MCF 10A (cell line): ENCODE data around the gene SCN4A. TPM values are rescaled to one million over a fixed set of nuclear protein-coding genes. Genes with fewer than 3 reads are reported as not detected.

Experiments used
- BruUV-seq: library from RNA; stranded (reverse); fragments of 400-500 nt; replicated peaks from 2 replicates; lab custom pipeline; 2021; lab: Mats Ljungman, UMichigan
- CTCF ChIA-PET: fragments of 300-600 bp; sonication (Branson Sonifier 250); formaldehyde crosslinking; extraction: SDS; loops from one replicate; lab custom pipeline; 2021; ENCODE audit warnings: antibody characterized with exemption, inconsistent platforms; lab: Yijun Ruan, JAX
- POLR2A ChIA-PET: fragments of 300-600, 350-650 bp; sonication (Branson Sonifier 250); formaldehyde crosslinking; extraction: SDS; loops from one replicate; lab custom pipeline; 2020; ENCODE audit warnings: antibody characterized with exemption, inconsistent platforms; lab: Yijun Ruan, JAX
- DNase-seq: peaks from one replicate; pipeline ENCODE4 v3.0.0-alpha.2; 2018; ENCODE audit not compliant: unreplicated experiment
- H3K27ac Mint-ChIP-seq: one replicate; pipeline ENCODE4 v1.8.0; 2022; ENCODE audit warnings: mild to moderate bottlenecking, low read depth, mixed read lengths; ENCODE audit not compliant: unreplicated experiment
- H3K27me3 Mint-ChIP-seq: one replicate; pipeline ENCODE4 v1.8.0; 2022; ENCODE audit warnings: mixed read lengths; ENCODE audit not compliant: insufficient read depth, unreplicated experiment
- H3K36me3 Mint-ChIP-seq: one replicate; pipeline ENCODE4 v1.8.0; 2022; ENCODE audit warnings: mild to moderate bottlenecking, moderate library complexity, mixed read lengths; ENCODE audit not compliant: insufficient read depth, unreplicated experiment
- H3K4me1 Mint-ChIP-seq: one replicate; pipeline ENCODE4 v1.8.0; 2022; ENCODE audit warnings: mixed read lengths; ENCODE audit not compliant: insufficient read depth, unreplicated experiment
- H3K4me3 Mint-ChIP-seq: one replicate; pipeline ENCODE4 v1.8.0; 2022; ENCODE audit warnings: mild to moderate bottlenecking, moderate library complexity, mixed read lengths; ENCODE audit not compliant: unreplicated experiment
- H3K9me3 Mint-ChIP-seq: one replicate; pipeline ENCODE4 v1.8.0; 2022; ENCODE audit warnings: mixed read lengths; ENCODE audit not compliant: unreplicated experiment
- CTCF ChIP-seq: fragments of 200-600 bp; IDR thresholded peaks from one replicate; pipeline ENCODE4 v1.8.0; 2022; ENCODE audit warnings: antibody characterized with exemption, mild to moderate bottlenecking; ENCODE audit not compliant: unreplicated experiment
- intact Hi-C: fragments of 100-400 bp; cut with micrococcal nuclease; formaldehyde crosslinking; loops from 2 replicates; pipeline ENCODE4 v1.14.1; 2022
- total RNA-seq: library from RNA; stranded (reverse); gene quantifications from 2 replicates; pipeline ENCODE4 v1.2.3, GENCODE V29; 2022

Gene SCN4A
- total RNA-seq, 1 experiment from 2014 or later = not detected

GRCh38 chr17:63998721-63999679, 26.3 kb upstream of the SCN4A start:
- Mint-ChIP-seq H3K27me3 (peaks cover 56% of the 10 kb centered on the region), H3K36me3 (no peaks in the 10 kb centered on the region), H3K9me3 (no peaks in the 10 kb centered on the region), H3K4me3 (peak overlapping the region; percentile 65), H3K27ac (no peak overlapping the region), H3K4me1 (peaks cover 11% of the 10 kb centered on the region)
- DNase-seq = no peak
- BruUV-seq = no TSS peak
- POLR2A ChIA-PET = no interaction called here
- intact Hi-C loops = no loop called here
- TF ChIP-seq CTCF = no peak
- CTCF ChIA-PET = interaction anchor here (0.6 kb wide), 1 partner anchor 302 kb away, joined by 3 read pairs; no protein-coding TSS in a partner anchor

DNA sequence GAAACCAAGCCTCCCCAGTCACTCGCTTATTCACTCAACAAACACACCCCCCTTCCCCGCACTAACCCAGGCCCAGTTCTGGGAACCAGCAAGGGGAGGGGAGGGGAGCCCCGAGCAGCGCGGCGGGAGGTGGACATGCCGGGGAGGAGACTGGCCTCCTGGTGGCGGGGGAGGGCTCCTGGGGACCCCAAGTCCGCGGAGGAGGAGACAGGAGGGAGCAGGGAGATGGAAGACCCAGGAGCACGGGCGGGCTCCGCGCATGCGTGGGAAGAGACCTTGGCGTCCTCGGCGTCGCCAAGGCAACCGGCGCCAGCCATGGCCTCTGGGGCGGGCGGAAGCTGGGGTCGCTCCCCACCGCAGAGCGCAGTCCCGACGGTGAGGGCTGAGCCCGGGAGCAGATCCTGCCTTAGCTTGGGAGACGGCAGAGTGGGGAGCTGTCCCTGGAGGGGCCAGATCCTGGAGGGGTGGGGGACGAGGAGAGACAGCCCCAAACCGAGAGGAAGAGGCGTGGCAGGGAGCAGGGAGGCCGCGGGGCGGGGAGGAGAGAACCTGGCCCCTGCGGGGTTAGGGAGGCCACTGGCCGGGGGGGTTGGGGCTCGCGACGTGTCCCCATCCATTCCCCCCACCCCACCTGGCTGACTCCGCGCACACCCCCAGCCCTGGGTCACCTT, 25.5 kb upstream of the SCN4A start, which contains the start of gene PRR29:
PRR29 (plus strand) TSS at position 302 of the 671 bp plus-strand sequence; CDS start at position 316, 14 bp downstream.
- intact Hi-C loops = no loop called here
- H3K9me3 Mint-ChIP-seq = no peaks in the 10 kb centered on the region
- H3K27ac Mint-ChIP-seq = no peak within 1 kb of the TSS
- DNase-seq = no peak
- H3K36me3 Mint-ChIP-seq = no peaks in the 10 kb centered on the region
- peak within 1 kb of the TSS; percentile 65 for H3K4me3 Mint-ChIP-seq
- H3K27me3 Mint-ChIP-seq = peaks cover 64% of the 10 kb centered on the region
- ChIA-PET POLR2A (no interaction called here), CTCF (interaction anchor here (1.0 kb wide), 1 partner anchor 20 kb away, joined by 3 read pairs; no protein-coding TSS in a partner anchor)
- no peak for TF ChIP-seq CTCF
- BruUV-seq = no TSS peak
- peaks cover 11% of the 10 kb centered on the region for H3K4me1 Mint-ChIP-seq

DNA sequence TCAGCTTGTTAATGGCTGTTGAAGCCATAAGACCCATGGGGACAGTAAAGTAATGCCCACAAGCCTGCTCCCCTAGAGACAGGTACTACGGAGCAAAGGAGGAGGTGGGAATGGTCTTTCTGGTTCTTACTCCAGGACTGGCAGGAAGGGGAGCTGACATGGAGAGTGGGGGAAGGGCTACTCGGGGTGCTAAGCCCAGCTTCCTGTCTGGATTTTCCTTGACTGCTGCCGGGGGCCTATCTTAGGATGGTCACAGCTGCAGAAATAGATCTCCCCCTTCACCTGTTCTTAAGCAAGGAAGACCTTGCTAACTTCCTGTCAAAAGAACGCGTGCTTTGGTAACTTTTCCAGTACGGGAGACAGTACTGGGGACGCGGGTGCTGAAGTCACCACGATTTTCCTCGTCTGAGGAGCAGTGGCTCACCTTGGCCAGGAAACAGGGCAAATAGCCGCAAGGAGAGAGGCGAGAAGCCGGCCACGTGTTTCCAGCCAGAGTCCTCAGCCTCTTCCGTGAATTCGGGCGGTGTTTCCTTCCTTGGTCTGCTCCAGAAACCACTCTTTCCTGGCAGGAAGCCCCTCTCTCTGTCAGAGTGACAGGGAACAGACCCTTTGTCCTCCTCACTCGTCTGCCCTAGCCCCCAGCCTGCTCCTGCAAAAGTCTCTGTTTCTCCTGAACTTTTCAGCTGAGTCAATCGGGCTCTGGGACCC, 24.8 kb upstream of the SCN4A start:
- Mint-ChIP-seq H3K9me3 (peaks cover 5% of the 10 kb centered on the region), H3K4me1 (peaks cover 11% of the 10 kb centered on the region), H3K27ac (no peak overlapping the region), H3K36me3 (no peaks in the 10 kb centered on the region), H3K4me3 (peak overlapping the region; percentile 65), H3K27me3 (peaks cover 71% of the 10 kb centered on the region)
- CTCF ChIA-PET = interaction anchor here (1.0 kb wide), 1 partner anchor 19 kb away, joined by 3 read pairs; no protein-coding TSS in a partner anchor
- no peak for DNase-seq
- intact Hi-C loops = no loop called here
- TF ChIP-seq CTCF = no peak
- no TSS peak for BruUV-seq
- POLR2A ChIA-PET = no interaction called here
